NCI-H226 (cell line): ENCODE data around the gene RET.

ENCODE experiments used
- DNase-seq: peaks from one replicate; pipeline ENCODE4 v3.0.0-alpha.2; 2015

Gene RET

DNA sequence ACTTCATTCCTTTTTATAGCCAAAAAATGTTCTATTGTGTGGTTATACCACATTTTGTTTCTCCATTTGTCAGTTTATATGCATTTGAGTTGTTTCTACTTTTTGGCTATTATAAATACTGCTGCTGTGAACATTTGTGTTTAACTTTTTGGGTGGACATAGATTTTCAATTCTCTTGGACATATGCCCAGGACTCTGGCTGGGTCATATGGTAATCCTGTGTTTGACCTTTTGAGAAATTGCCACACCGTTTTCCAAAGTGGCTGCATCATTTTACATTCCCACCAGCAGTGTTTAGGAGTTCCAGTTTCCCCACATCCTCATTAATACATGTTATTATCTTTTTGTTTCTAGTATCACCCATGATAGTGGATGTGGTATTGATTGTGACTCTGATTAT is 100.7 kb downstream of the RET start:
- DNase-seq: no peak
